Measurements from ENCODE around the gene LMO1.

- TF ChIP-seq CTCF (conservative IDR thresholded peaks at IDR 0.05; ENCODE audit: low read length), result no peak
- TF ChIP-seq EZH2phosphoT487 (IDR thresholded peaks at IDR 0.05; ENCODE audit: borderline replicate concordance, low read depth, low read length), result no peak
These were observed 17.6 kb upstream of the LMO1 start for GRCh38 chr11:8281266-8281665.

Measured in OCI-LY7 (cell line).